ENCODE results near the gene SCRN1. TPM values are rescaled to one million over a fixed set of nuclear protein-coding genes. Genes with fewer than 3 reads are reported as not detected.
A peak's percentile ranks its signal among the peaks of the same experiment; 100 is the strongest.

The SCRN1 gene
- total and polyA plus RNA-seq, 2 of the 13 experiments (the other 11 are each of a cell fraction or from before 2014, with no cell fraction given): 43.2 to 49.8 TPM

GRCh38 chr7:29987811-29988317 is 1.7 kb downstream of the SCRN1 start (continued):
- no peak for TF ChIP-seq ZNF639 (CRISPR knock-in tag; conservative IDR thresholded peaks at IDR 0.05)
- TF ChIP-seq GTF3A (CRISPR knock-in tag; conservative IDR thresholded peaks at IDR 0.05): no peak
- TF ChIP-seq RBM39 (IDR thresholded peaks at IDR 0.05; ENCODE audit: low read depth, low read length, poor library complexity, severe bottlenecking): no peak
- no peak for TF ChIP-seq ZNF382 (CRISPR knock-in tag; IDR thresholded peaks at IDR 0.05; ENCODE audit: borderline replicate concordance)
- no peak for TF ChIP-seq ZNF773 (CRISPR knock-in tag; IDR thresholded peaks at IDR 0.05; ENCODE audit: borderline replicate concordance)
- TF ChIP-seq ZBTB37 (CRISPR knock-in tag; IDR thresholded peaks at IDR 0.05): no peak
- TF ChIP-seq HOXA5 (CRISPR knock-in tag; IDR thresholded peaks at IDR 0.05): no peak
- TF ChIP-seq REL (CRISPR knock-in tag; conservative IDR thresholded peaks at IDR 0.05): no peak
- TF ChIP-seq AGO1 (IDR thresholded peaks at IDR 0.05; ENCODE audit: low read depth, low read length, poor library complexity, severe bottlenecking): no peak
- TF ChIP-seq RFXANK (CRISPR knock-in tag; IDR thresholded peaks at IDR 0.05): no peak
- TF ChIP-seq SP5 (CRISPR knock-in tag; IDR thresholded peaks at IDR 0.05; ENCODE audit: borderline replicate concordance, low read depth): no peak
- TF ChIP-seq SETDB1 (CRISPR knock-in tag; IDR thresholded peaks at IDR 0.05; ENCODE audit: borderline replicate concordance): no peak
- no peak for TF ChIP-seq ETV6 (CRISPR knock-in tag; conservative IDR thresholded peaks at IDR 0.05)
- TF ChIP-seq ZNF235 (CRISPR knock-in tag; IDR thresholded peaks at IDR 0.05; ENCODE audit: borderline replicate concordance): no peak
- TF ChIP-seq THRA (CRISPR knock-in tag; IDR thresholded peaks at IDR 0.05; ENCODE audit: borderline replicate concordance): no peak
- TF ChIP-seq ZNF281 (CRISPR knock-in tag; IDR thresholded peaks at IDR 0.05; ENCODE audit: borderline replicate concordance): no peak
- TF ChIP-seq ZNF280D (CRISPR knock-in tag; IDR thresholded peaks at IDR 0.05): no peak
- no peak for TF ChIP-seq KDM2A (CRISPR knock-in tag; IDR thresholded peaks at IDR 0.05; ENCODE audit: borderline replicate concordance, low read depth)
- TF ChIP-seq RARA (CRISPR knock-in tag; IDR thresholded peaks at IDR 0.05): peak; percentile 26; the same call in 1 of the 2 replicates
- TF ChIP-seq MED1 (CRISPR knock-in tag; IDR thresholded peaks at IDR 0.05): peak; percentile 21; the same call in 1 of the 2 replicates
- TF ChIP-seq SMARCC2 (IDR thresholded peaks at IDR 0.05): no peak

All from HepG2 (cell line).